ENCODE results near the gene FUT2. TPM values are rescaled to one million over a fixed set of nuclear protein-coding genes. Genes with fewer than 3 reads are reported as not detected.
A peak's percentile ranks its signal among the peaks of the same experiment; 100 is the strongest.

FUT2 gene
- polyA plus RNA-seq, 3 donors: not detected

- no peak overlapping the region for H3K4me2 ChIP-seq (replicated peaks; ENCODE audit: extremely low read depth, low read length, poor library complexity, severe bottlenecking)
- peaks cover 3 to 37% of the 10 kb centered on the region in 2 donors for H3K27me3 ChIP-seq (ENCODE audit: control insufficient read depth in 2 of 2, insufficient read depth in 2 of 2, low read length in 2 of 2)
- Mint-ChIP-seq H3K4me1 (peaks cover 23% of the 10 kb centered on the region), H3K4me3 (peak overlapping the region in 1 of 2 donors; percentile 76), H3K27ac (peak overlapping the region in 1 of 7 donors; percentile 45), H3K36me3 (peaks cover 0 to 5% of the 10 kb centered on the region in 2 donors), H3K9me3 (peaks cover 8 to 24% (median 19%) of the 10 kb centered on the region in 7 donors), H3K27me3 (ENCODE audit: low read depth in 3 of 3) (peaks cover 33 to 68% (median 52%) of the 10 kb centered on the region in 3 donors)
- H3K79me2 ChIP-seq (ENCODE audit: insufficient read depth, low read length): no peaks in the 10 kb centered on the region
- intact Hi-C loops (cut with micrococcal nuclease): no loop called here
- 91% methylated on average over 8 of the region's 8 CpGs for WGBS (ENCODE audit: insufficient coverage)
- peaks cover 10 to 17% of the 10 kb centered on the region in 2 donors for H3K4me1 ChIP-seq (ENCODE audit: control insufficient read depth in 1 of 2, insufficient read depth in 2 of 2, low read length in 2 of 2)
- H3K9ac ChIP-seq (ENCODE audit: insufficient read depth, low read length, poor library complexity, severe bottlenecking): no peak overlapping the region
- H3K36me3 ChIP-seq (replicated peaks in 1 of 2; ENCODE audit: control insufficient read depth in 1 of 2, insufficient read depth in 2 of 2, low read length in 2 of 2): no peaks in the 10 kb centered on the region
- peaks cover 12 to 13% of the 10 kb centered on the region in 2 donors for H3K9me3 ChIP-seq (replicated peaks in 1 of 2; ENCODE audit: control insufficient read depth in 1 of 2, insufficient read depth in 1 of 2, low read length in 2 of 2)
- H3K4me3 ChIP-seq (replicated peaks in 1 of 3; ENCODE audit: low read depth in 2 of 3, low read length in 3 of 3): no peak overlapping the region
- H4K20me1 ChIP-seq (ENCODE audit: insufficient read depth, low read length): no peaks in the 10 kb centered on the region
- H3K27ac ChIP-seq (ENCODE audit: low read depth in 1 of 2, low read length in 2 of 2): no peak overlapping the region
- H2AFZ ChIP-seq (ENCODE audit: insufficient read depth, low read depth, low read length, poor library complexity, severe bottlenecking): peak overlapping the region; percentile 80
- DNase-seq: no peak
- TF ChIP-seq CTCF (IDR thresholded peaks at IDR 0.05): no peak
Observed at GRCh38 chr19:48746110-48746509, 50.3 kb downstream of the FUT2 start.

- peak within 1 kb of the TSS; percentile 65 to 76 for H3K4me3 Mint-ChIP-seq
Observed at GRCh38 chr19:48746738-48747575, 51.2 kb downstream of the FUT2 start, which contains the start of gene IZUMO1. Gene IZUMO1, minus strand, starts transcription at chr19:48746909. Its CDS starts 1,050 bp downstream, at chr19:48745859.

More at GRCh38 chr19:48746738-48747575, 51.2 kb downstream of the FUT2 start, which contains the start of gene IZUMO1:
- H3K36me3 ChIP-seq (replicated peaks in 1 of 2; ENCODE audit: control insufficient read depth in 1 of 2, insufficient read depth in 2 of 2, low read length in 2 of 2): no peaks in the 10 kb centered on the region
- H3K9ac ChIP-seq (ENCODE audit: insufficient read depth, low read length, poor library complexity, severe bottlenecking): peak within 1 kb of the TSS; percentile 51
- intact Hi-C loops (cut with micrococcal nuclease): no loop called here
- H3K27ac Mint-ChIP-seq: peak within 1 kb of the TSS in 4 of 7 donors; percentile 45 to 61 (median 54)
- peaks cover 20% of the 10 kb centered on the region for H3K4me1 Mint-ChIP-seq
- WGBS (ENCODE audit: insufficient coverage): 6% methylated on average over 16 of the region's 31 CpGs
- H3K27me3 Mint-ChIP-seq (ENCODE audit: low read depth in 3 of 3): peaks cover 37 to 70% (median 53%) of the 10 kb centered on the region in 3 donors
- H3K4me2 ChIP-seq (replicated peaks; ENCODE audit: extremely low read depth, low read length, poor library complexity, severe bottlenecking): peak within 1 kb of the TSS; percentile 63
- H3K9me3 ChIP-seq (replicated peaks in 1 of 2; ENCODE audit: control insufficient read depth in 1 of 2, insufficient read depth in 1 of 2, low read length in 2 of 2): peaks cover 10 to 12% of the 10 kb centered on the region in 2 donors
- H2AFZ ChIP-seq (ENCODE audit: insufficient read depth, low read depth, low read length, poor library complexity, severe bottlenecking): peak within 1 kb of the TSS; percentile 80
- peaks cover 0 to 5% of the 10 kb centered on the region in 2 donors for H3K36me3 Mint-ChIP-seq
- H3K79me2 ChIP-seq (ENCODE audit: insufficient read depth, low read length): no peaks in the 10 kb centered on the region
- peaks cover 4 to 40% of the 10 kb centered on the region in 2 donors for H3K27me3 ChIP-seq (ENCODE audit: control insufficient read depth in 2 of 2, insufficient read depth in 2 of 2, low read length in 2 of 2)
- peak within 1 kb of the TSS; percentile 19 to 76 (median 36) for H3K4me3 ChIP-seq (replicated peaks in 1 of 3; ENCODE audit: low read depth in 2 of 3, low read length in 3 of 3)
- DNase-seq: peak; percentile 56 to 94 (median 77)
- H3K9me3 Mint-ChIP-seq: peaks cover 8 to 22% (median 17%) of the 10 kb centered on the region in 7 donors
- H3K27ac ChIP-seq (ENCODE audit: low read depth in 1 of 2, low read length in 2 of 2): no peak within 1 kb of the TSS
- H3K4me1 ChIP-seq (ENCODE audit: control insufficient read depth in 1 of 2, insufficient read depth in 2 of 2, low read length in 2 of 2): peaks cover 5 to 11% of the 10 kb centered on the region in 2 donors
- TF ChIP-seq CTCF (IDR thresholded peaks at IDR 0.05): no peak
- H4K20me1 ChIP-seq (ENCODE audit: insufficient read depth, low read length): no peaks in the 10 kb centered on the region

Measured in CD14-positive monocyte (primary cell).